ENCODE measurements around the gene HLA-DPB1. TPM values are rescaled to one million over a fixed set of nuclear protein-coding genes. Genes with fewer than 3 reads are reported as not detected.
"Not testable (repeated sequence)": the region's sequence is repeated elsewhere in the genome, so short reads cannot be mapped to it uniquely, and the experiment has no call there.

The HLA-DPB1 gene
- total RNA-seq, 4 donors from 2014 or later = 33.8 to 44.7 (median 41.0) TPM

GRCh38 chr6:33095681-33096080 lies 19.9 kb downstream of the HLA-DPB1 start:
- H3K4me1 ChIP-seq = no peaks in the 10 kb centered on the region
- no peak for DNase-seq
- H3K27me3 ChIP-seq = no peaks in the 10 kb centered on the region
- intact Hi-C loops (cut with DNase I) = no loop called here
- no peak overlapping the region for H3K27ac ChIP-seq
- H3K4me3 ChIP-seq (replicated peaks in 1 of 3) = no peak overlapping the region
- H3K36me3 ChIP-seq = no peaks in the 10 kb centered on the region
- TF ChIP-seq CTCF (IDR thresholded peaks at IDR 0.05) (no peak), POLR2A (IDR thresholded peaks at IDR 0.05) (no peak)
- no peaks in the 10 kb centered on the region for H3K9me3 ChIP-seq
- 93 to 100% methylated on average over 1 of the region's 1 CpG for WGBS, 2 donors

GRCh38 chr6:33101121-33101737 lies 25.4 kb downstream of the HLA-DPB1 start:
- DNase-seq; H3K4me1 ChIP-seq; H3K36me3 ChIP-seq; H3K9me3 ChIP-seq; H3K27ac ChIP-seq; H3K4me3 ChIP-seq (replicated peaks in 1 of 3); intact Hi-C loops (cut with DNase I); H3K27me3 ChIP-seq: not testable (repeated sequence)
- WGBS, 2 donors = 72 to 77% methylated on average over 5 of the region's 5 CpGs

GRCh38 chr6:33103776-33104175 lies 28.0 kb downstream of the HLA-DPB1 start:
- H3K4me1 ChIP-seq = no peaks in the 10 kb centered on the region
- no peak for TF ChIP-seq POLR2A (IDR thresholded peaks at IDR 0.05)
- TF ChIP-seq CTCF (IDR thresholded peaks at IDR 0.05) = no peak
- no peak overlapping the region for H3K27ac ChIP-seq
- no peaks in the 10 kb centered on the region for H3K36me3 ChIP-seq
- intact Hi-C loops (cut with DNase I) = no loop called here
- no peak overlapping the region for H3K4me3 ChIP-seq (replicated peaks in 1 of 3)
- 51% methylated on average over 3 of the region's 3 CpGs for WGBS, 2 donors
- H3K9me3 ChIP-seq = no peaks in the 10 kb centered on the region
- no peak for DNase-seq
- H3K27me3 ChIP-seq = no peaks in the 10 kb centered on the region

GRCh38 chr6:33104887-33105286 lies 29.1 kb downstream of the HLA-DPB1 start:
- Histone ChIP-seq H3K4me3 (replicated peaks in 1 of 3) (no peak overlapping the region), H3K27me3 (no peaks in the 10 kb centered on the region), H3K9me3 (no peaks in the 10 kb centered on the region), H3K27ac (no peak overlapping the region), H3K36me3 (no peaks in the 10 kb centered on the region), H3K4me1 (no peaks in the 10 kb centered on the region)
- no peak for DNase-seq
- no peak for TF ChIP-seq POLR2A (IDR thresholded peaks at IDR 0.05)
- no peak for TF ChIP-seq CTCF (IDR thresholded peaks at IDR 0.05)
- WGBS, 2 donors = 95 to 96% methylated on average over 1 of the region's 1 CpG
- intact Hi-C loops (cut with DNase I) = no loop called here

- DNase-seq = no peak
- Histone ChIP-seq H3K9me3 (no peaks in the 10 kb centered on the region), H3K27ac (no peak overlapping the region), H3K36me3 (no peaks in the 10 kb centered on the region), H3K27me3 (no peaks in the 10 kb centered on the region), H3K4me3 (replicated peaks in 1 of 3) (no peak overlapping the region), H3K4me1 (no peaks in the 10 kb centered on the region)
- TF ChIP-seq POLR2A (IDR thresholded peaks at IDR 0.05) (no peak), CTCF (IDR thresholded peaks at IDR 0.05) (no peak)
- intact Hi-C loops (cut with DNase I) = no loop called here
- WGBS, 2 donors = 64 to 86% methylated on average over 3 of the region's 3 CpGs
These were observed 29.6 kb downstream of the HLA-DPB1 start for GRCh38 chr6:33105386-33105785.

Data from thyroid gland (tissue), 4 donors.